NCI-H2227 treated with DMSO at 0.1 percent for 48 hours (cell line): ENCODE measurements around the gene CARD14.
A peak's percentile ranks its signal among the peaks of the same experiment; 100 is the strongest.
"Not testable (repeated sequence)": the region's sequence is repeated elsewhere in the genome, so short reads cannot be mapped to it uniquely, and the experiment has no call there.

ENCODE experiments used
- DNase-seq: peaks from one replicate; lab custom pipeline; 2025; lab: John Stamatoyannopoulos, UW

The CARD14 gene

DNA sequence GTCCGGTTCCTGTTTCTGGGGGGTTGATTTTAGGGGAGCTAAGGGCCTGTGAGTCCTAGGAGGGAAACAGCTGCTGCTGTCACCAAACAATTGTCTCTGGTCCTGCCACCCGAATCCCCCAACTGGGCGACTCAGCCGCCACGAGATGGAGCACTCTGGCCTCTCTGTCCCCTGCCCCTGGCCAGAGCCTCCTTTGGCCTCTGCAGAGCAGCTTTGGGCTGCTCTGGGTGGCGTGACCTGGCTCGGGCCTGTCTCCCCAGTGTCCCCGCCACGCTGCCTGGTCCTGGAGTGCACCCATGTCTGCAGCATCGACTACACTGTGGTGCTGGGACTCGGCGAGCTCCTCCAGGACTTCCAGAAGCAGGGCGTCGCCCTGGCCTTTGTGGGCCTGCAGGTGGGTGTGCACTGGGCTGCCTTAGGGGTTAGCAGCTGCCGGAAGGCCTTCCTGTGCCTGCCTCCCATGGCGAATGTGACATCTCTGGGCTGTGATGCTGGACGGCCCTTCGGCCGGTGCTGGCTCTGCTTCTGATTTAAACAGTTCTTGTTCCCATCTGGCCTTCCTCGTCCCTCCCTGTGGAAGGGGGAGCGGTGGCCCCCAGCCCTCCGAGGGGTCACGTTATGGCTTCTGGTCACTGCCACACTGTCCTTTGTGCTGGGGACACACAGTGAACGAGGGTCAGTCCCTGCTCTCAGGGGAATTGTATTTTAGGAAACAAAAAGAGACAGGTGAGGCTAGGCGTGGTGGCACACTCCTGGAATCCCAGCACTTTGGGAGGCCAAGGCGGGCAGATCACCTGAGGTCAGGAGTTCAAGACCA lies 79.3 kb downstream of the CARD14 start:
- no peak for DNase-seq

DNA sequence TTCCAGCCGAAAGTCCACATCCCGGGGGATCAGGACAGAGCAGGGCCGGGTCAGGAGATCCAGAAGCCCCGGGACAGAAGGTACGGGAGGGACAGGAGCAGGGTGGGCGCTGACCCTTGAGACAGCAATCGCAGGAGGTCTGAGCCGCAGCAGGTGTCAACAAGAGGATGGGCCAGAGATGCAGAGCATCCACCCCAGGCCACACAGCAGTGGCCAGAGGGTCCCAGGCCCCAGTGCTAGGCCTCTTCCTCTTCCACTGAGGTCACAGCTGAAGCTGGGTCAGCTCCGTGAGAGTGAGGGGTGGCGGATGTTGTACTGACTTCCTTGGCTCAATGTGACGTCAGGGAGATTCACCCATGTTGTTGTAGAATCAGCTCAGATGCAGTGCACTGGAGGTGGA lies 82.1 kb downstream of the CARD14 start:
- no peak for DNase-seq

DNA sequence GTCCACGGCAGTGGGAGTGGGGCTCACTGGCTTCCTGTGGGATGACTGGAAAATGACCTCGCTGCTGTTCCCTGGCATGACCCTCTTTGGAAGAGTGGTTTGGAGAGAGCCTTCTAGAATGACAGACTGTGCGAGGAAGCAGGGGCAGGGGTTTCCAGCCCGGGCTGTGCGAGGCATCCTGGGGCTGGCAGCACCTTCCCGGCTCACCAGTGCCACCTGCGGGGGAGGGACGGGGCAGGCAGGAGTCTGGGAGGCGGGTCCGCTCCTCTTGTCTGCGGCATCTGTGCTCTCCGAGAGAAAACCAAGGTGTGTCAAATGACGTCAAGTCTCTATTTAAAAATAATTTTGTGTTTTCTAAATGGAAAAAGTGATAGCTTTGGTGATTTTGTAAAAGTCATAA lies 83.0 kb downstream of the CARD14 start:
- DNase-seq: peak; percentile 39

DNA sequence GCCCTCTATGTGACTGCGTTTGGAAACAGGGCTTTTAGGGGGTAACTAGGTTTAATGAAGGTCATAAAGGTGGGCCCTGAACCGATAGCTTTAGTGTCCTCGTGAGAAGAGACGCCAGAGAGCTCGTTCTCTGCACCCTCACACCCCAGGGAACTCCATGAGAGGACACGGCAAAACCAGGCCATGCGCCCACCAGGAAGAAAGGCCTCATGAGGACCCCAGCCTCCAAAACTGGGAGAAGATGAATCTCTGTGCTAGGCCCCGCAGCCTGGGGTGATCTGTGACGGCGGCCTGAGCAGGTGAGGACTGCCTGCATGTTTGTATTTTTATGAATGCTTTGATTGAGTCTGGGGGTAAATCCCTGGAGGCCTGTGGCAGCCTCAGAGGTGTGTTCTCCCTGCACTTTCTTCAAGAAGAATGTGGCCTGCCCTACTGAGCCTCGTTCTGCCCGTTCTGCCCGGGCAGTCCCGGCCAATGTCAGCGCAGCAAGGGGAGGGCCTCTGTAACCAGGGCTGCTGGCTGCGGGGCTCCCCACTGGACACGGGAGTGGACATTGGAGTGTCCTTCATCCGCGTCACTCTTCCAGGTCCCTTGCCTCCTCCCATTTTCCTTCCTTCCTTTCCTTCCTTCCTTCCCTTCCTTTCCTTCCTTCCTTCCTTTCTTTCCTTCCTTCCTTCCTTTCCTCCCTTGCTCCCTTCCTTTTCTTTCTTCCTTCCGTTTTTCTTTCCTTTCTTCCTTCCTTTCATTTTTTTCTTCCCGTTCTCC lies 84.0 kb downstream of the CARD14 start:
- DNase-seq: no peak

DNA sequence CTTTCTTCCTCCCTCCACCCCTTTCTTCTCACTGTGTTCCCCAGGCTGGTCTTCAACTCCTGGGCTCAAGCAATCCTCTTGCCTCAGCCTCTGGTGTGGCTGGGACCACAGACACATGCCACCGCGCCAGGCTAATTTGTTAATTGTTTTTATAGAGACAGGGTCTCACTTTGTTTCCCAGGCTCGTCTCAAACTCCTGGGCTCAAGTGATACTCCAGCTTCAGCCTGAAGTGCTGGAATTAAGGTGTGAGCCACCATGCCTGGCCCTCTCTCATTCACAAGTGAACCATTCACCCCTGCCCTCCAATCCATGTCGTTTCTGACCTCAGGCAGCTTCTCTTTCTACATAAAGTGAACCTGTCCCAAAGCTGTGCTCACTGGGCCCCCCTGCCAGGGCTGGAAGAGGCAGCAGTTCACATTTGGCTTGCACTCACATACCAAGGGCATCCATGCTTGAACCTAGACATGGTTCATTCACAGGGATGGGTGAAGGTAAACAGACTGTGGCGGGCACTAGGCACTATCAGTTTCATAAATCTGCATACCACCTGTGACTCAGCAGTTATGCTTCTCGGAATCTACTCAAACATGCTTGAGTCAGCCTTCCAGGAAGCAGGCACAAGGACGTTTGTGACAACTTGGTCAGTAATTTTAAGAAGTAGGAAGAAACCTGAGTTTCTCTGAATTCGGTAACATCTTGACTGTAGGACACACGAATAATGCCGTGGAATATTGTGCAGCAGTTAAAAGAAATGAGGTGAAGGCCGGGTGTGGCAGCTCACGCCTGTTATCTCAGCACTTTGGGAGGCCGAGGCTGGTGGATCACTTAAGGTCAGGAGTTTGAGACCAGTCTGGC lies 84.8 kb downstream of the CARD14 start:
- DNase-seq: no peak

DNA sequence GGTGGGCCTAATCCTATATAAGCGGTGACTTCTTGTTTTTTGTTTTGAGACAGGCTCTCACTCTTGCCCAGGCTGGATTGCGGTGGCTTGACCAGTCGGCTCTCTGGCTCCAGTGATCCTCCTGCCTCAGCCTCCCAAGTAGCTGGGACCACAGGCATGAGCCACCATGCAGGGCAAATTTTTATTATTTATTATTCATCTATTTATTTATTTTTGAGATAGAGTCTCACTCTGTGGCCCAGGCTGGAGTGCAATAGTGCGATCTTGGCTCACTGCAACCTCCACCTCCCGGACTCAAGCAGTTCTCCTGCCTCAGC lies 86.2 kb downstream of the CARD14 start:
- DNase-seq: no peak

DNA sequence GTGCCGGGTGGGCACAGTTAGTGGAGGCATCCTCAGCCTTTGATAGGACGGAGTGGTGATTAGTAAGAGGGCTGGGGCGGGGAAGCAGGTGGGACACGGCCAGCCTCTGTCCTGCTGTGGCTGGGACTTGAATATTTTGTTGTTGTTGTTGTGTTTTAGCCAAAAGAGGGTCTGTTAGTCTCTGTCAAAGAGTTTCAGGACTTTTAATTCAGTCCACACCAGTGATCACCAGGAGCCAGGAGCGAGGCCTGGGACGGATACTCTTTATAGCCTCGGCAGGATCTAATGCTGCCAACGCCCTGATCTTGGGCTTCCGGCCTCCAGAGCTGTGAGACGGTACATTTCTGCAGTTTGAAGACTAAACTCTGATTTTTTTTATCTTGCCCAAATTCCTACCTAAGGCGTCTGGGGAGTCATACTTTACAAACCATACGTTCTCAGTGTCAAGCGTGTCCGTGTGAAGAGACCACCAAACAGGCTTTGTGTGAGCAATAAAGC lies 87.9 kb downstream of the CARD14 start:
- DNase-seq: no peak

DNA sequence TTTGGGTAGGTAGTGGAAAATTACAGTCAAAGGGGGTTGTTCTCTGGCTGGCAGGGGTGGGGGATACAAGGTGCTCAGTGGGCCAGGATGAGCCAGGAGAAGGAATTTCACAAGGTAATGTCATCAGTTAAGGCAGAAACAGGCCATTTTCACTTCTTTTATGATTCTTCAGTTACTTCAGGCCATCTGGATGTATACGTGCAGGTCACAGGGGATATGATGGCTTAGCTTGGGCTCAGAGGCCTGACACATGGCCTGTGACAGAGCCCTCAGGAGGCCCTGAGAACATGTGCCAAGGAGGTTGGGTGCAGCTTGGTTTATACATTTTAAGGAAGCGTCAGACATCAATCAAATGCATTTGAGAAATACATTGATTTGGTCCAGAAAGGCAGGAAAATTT lies 88.5 kb downstream of the CARD14 start:
- DNase-seq: not testable (repeated sequence)
